HepG2 (cell line): ENCODE data around the gene MRPS5. TPM values are rescaled to one million over a fixed set of nuclear protein-coding genes. Genes with fewer than 3 reads are reported as not detected.
A peak's percentile ranks its signal among the peaks of the same experiment; 100 is the strongest.

Experiments used
- EHMT2 ChIP-seq: fragments of 200-600 bp; sonication (generic); IDR thresholded peaks from 2 replicates; pipeline ENCODE4 v1.7.0; 2017; ENCODE audit warnings: antibody characterized with exemption, low read depth, low read length, borderline replicate concordance
- IRF2 ChIP-seq: IDR thresholded peaks from 2 replicates; pipeline ENCODE4 v1.6.1; 2018; ENCODE audit warnings: missing genetic modification reagents, missing compliant biosample characterization
- IRX3 ChIP-seq: sonication (generic); formaldehyde crosslinking; IDR thresholded peaks from 2 replicates; pipeline ENCODE4 v1.8.1; 2023; ENCODE audit warnings: mild to moderate bottlenecking, low read depth, missing genetic modification reagents, borderline replicate concordance
- MBD4 ChIP-seq: IDR thresholded peaks from 2 replicates; pipeline ENCODE4 v1.6.1; 2012; ENCODE audit warnings: low read length, inconsistent platforms, borderline replicate concordance
- MED13 ChIP-seq: sonication (generic); formaldehyde crosslinking; IDR thresholded peaks from 2 replicates; pipeline ENCODE4 v1.5.0; 2020; ENCODE audit warnings: missing genetic modification reagents
- MTA1 ChIP-seq: sonication (generic); formaldehyde crosslinking; IDR thresholded peaks from 2 replicates; pipeline ENCODE4 v1.4.0; 2020; ENCODE audit warnings: missing genetic modification reagents, mild to moderate bottlenecking, borderline replicate concordance
- NR2F2 ChIP-seq: IDR thresholded peaks from 2 replicates; pipeline ENCODE4 v1.6.1; 2012; ENCODE audit warnings: low read depth, inconsistent platforms, borderline replicate concordance
- SSRP1 ChIP-seq: IDR thresholded peaks from 2 replicates; pipeline ENCODE4 v1.6.1; 2016; ENCODE audit warnings: control low read depth
- TBL1XR1 ChIP-seq: fragments of 150-350 bp; IDR thresholded peaks from 2 replicates; pipeline ENCODE4 v1.6.1; 2014; ENCODE audit warnings: borderline replicate concordance, low read length; ENCODE audit not compliant: partially characterized antibody
- ZNF124 ChIP-seq: sonication (generic); formaldehyde crosslinking; IDR thresholded peaks from 2 replicates; pipeline ENCODE4 v1.4.0; 2020; ENCODE audit warnings: missing genetic modification reagents
- ZNF282 ChIP-seq: fragments of 450-650 bp; IDR thresholded peaks from 2 replicates; pipeline ENCODE4 v1.6.1; 2018; ENCODE audit not compliant: partially characterized antibody
- ZNF296 ChIP-seq: sonication (generic); formaldehyde crosslinking; conservative IDR thresholded peaks from 2 replicates; pipeline ENCODE4 v1.5.0; 2020; ENCODE audit warnings: mild to moderate bottlenecking, missing genetic modification reagents
- ZNF441 ChIP-seq: sonication (generic); formaldehyde crosslinking; IDR thresholded peaks from 2 replicates; pipeline ENCODE4 v1.7.0; 2021; ENCODE audit warnings: missing genetic modification reagents, borderline replicate concordance
- ZNF558 ChIP-seq: sonication (generic); formaldehyde crosslinking; IDR thresholded peaks from 2 replicates; pipeline ENCODE4 v1.9.0; 2022; ENCODE audit warnings: mild to moderate bottlenecking, missing genetic modification reagents, borderline replicate concordance
- ZNF670 ChIP-seq: sonication (generic); formaldehyde crosslinking; IDR thresholded peaks from 2 replicates; pipeline ENCODE4 v1.8.0; 2022; ENCODE audit warnings: mild to moderate bottlenecking, missing genetic modification reagents, borderline replicate concordance
- ZNF790 ChIP-seq: sonication (generic); formaldehyde crosslinking; IDR thresholded peaks from 2 replicates; pipeline ENCODE4 v1.8.0; 2022; ENCODE audit warnings: missing genetic modification reagents, mild to moderate bottlenecking, borderline replicate concordance
- ZNF792 ChIP-seq: IDR thresholded peaks from 2 replicates; pipeline ENCODE4 v1.6.1; 2016
- polyA plus RNA-seq, 8 experiments: library from polyadenylated mRNA; depleted of rRNA in 3 of 8; stranded (reverse) in 7 of 8; unstranded in 1 of 8; fragments of >200 nt; fragmentation: Illumina TruSeq in 4 of 8; extraction: Trizol in 4 of 8; gene quantifications; 2 replicates each; pipeline versions ENCODE4 v1.2.1 to v1.2.3, GENCODE V29; 2011 to 2016; ENCODE audit warnings: low read depth in 4 of 8, missing spikeins in 1 of 8, mixed read lengths in 1 of 8; ENCODE audit not compliant: insufficient read depth in 1 of 8
- total RNA-seq, 5 experiments: library from RNA; depleted of rRNA; stranded (reverse); fragments of >200 nt; fragmentation: Illumina TruSeq; extraction: Trizol; gene quantifications; 2 replicates each; pipeline ENCODE4 v1.2.3, GENCODE V29; 2016; ENCODE audit warnings: low read depth in 1 of 5
- TF ChIP-seq, protein P1 (sequence below): sonication (generic); formaldehyde crosslinking; IDR thresholded peaks from 2 replicates; pipeline ENCODE4 v1.4.0; 2020; ENCODE audit warnings: mild to moderate bottlenecking, missing genetic modification reagents
- TF ChIP-seq, protein P2 (sequence below): sonication (generic); formaldehyde crosslinking; IDR thresholded peaks from 2 replicates; pipeline ENCODE4 v1.5.1; 2020; ENCODE audit warnings: missing genetic modification reagents, mild to moderate bottlenecking, borderline replicate concordance
- TF ChIP-seq, protein P3 (sequence below): sonication (generic); formaldehyde crosslinking; IDR thresholded peaks from 2 replicates; pipeline ENCODE4 v1.8.1; 2023; ENCODE audit warnings: missing genetic modification reagents, inconsistent platforms, borderline replicate concordance
- TF ChIP-seq, protein P4 (sequence below): sonication (generic); formaldehyde crosslinking; IDR thresholded peaks from 2 replicates; pipeline ENCODE4 v1.4.0; 2020; ENCODE audit warnings: missing genetic modification reagents, borderline replicate concordance

Gene MRPS5
- total and polyA plus RNA-seq, 2 of the 13 experiments (the other 11 are each of a cell fraction or from before 2014, with no cell fraction given): 98.8 to 134 TPM

DNA sequence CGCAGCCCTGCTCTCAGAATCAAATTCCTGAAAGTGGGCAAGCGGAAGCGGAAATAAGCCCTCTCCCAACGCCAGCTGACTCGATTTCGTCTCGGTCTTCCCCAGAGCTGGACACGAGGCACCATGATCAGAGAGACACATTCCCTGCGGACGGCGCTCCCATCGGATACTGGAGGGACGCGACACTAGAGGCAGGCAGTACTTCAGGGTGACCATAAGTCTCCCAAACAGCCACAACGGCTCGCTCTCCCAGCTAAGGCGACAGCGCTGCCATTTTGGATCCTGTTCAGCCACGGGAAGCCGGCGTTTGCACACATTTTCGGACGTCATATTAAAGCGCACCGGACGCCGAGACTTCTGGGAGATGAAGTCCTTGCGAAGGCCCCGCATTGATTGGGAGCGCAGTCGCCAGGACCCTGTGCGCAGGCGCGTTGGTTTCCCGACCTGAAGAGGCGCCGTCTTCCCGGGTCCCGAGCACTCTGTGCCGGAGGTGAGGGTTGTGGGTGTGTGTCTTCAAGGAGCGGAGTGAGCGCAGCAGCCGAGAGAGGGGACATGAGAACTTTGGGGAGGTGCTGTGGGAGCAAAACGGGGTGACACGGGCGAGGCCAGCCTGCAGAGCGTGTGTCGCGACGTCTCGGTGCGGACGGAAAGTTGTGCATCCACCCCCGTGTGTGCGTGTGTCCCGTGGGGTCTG is 43.9 kb upstream of the MRPS5 start, which contains the start of gene ZNF2 (continued):
- TF ChIP-seq ZNF124 (peak; percentile 73; the same call in 1 of the 2 replicates), ZNF296 (CRISPR knock-in tag) (no peak), IRX3 (CRISPR knock-in tag) (no peak), MED13 (CRISPR knock-in tag) (no peak), EHMT2 (peak; percentile 95), ZNF792 (CRISPR knock-in tag) (peak; percentile 47), IRF2 (CRISPR knock-in tag) (peak; percentile 90), ZNF558 (peak; percentile 89; the same call in 1 of the 2 replicates), MTA1 (peak; percentile 30; the same call in 1 of the 2 replicates), TBL1XR1 (peak; percentile 73), ZNF282 (no peak), NR2F2 (peak; percentile 20; the same call in 1 of the 2 replicates), MBD4 (no peak), SSRP1 (CRISPR knock-in tag) (peak; percentile 38; the same call in 1 of the 2 replicates), ZNF670 (CRISPR knock-in tag) (peak; percentile 6), ZNF441 (CRISPR knock-in tag) (peak; percentile 88), ZNF790 (CRISPR knock-in tag) (0 out of 2 replicates have a peak, but pooled peaks have one; percentile 29)
- TF ChIP-seq, protein P1, sequence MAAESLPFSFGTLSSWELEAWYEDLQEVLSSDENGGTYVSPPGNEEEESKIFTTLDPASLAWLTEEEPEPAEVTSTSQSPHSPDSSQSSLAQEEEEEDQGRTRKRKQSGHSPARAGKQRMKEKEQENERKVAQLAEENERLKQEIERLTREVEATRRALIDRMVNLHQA (CRISPR knock-in tag): no peak
- TF ChIP-seq, protein P2, sequence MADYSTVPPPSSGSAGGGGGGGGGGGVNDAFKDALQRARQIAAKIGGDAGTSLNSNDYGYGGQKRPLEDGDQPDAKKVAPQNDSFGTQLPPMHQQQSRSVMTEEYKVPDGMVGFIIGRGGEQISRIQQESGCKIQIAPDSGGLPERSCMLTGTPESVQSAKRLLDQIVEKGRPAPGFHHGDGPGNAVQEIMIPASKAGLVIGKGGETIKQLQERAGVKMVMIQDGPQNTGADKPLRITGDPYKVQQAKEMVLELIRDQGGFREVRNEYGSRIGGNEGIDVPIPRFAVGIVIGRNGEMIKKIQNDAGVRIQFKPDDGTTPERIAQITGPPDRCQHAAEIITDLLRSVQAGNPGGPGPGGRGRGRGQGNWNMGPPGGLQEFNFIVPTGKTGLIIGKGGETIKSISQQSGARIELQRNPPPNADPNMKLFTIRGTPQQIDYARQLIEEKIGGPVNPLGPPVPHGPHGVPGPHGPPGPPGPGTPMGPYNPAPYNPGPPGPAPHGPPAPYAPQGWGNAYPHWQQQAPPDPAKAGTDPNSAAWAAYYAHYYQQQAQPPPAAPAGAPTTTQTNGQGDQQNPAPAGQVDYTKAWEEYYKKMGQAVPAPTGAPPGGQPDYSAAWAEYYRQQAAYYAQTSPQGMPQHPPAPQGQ (CRISPR knock-in tag): no peak
- TF ChIP-seq, protein P3, sequence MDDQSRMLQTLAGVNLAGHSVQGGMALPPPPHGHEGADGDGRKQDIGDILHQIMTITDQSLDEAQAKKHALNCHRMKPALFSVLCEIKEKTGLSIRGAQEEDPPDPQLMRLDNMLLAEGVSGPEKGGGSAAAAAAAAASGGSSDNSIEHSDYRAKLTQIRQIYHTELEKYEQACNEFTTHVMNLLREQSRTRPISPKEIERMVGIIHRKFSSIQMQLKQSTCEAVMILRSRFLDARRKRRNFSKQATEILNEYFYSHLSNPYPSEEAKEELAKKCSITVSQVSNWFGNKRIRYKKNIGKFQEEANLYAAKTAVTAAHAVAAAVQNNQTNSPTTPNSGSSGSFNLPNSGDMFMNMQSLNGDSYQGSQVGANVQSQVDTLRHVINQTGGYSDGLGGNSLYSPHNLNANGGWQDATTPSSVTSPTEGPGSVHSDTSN (CRISPR knock-in tag): 0 out of 2 replicates have a peak, but pooled peaks have one; percentile 8
- TF ChIP-seq, protein P4, sequence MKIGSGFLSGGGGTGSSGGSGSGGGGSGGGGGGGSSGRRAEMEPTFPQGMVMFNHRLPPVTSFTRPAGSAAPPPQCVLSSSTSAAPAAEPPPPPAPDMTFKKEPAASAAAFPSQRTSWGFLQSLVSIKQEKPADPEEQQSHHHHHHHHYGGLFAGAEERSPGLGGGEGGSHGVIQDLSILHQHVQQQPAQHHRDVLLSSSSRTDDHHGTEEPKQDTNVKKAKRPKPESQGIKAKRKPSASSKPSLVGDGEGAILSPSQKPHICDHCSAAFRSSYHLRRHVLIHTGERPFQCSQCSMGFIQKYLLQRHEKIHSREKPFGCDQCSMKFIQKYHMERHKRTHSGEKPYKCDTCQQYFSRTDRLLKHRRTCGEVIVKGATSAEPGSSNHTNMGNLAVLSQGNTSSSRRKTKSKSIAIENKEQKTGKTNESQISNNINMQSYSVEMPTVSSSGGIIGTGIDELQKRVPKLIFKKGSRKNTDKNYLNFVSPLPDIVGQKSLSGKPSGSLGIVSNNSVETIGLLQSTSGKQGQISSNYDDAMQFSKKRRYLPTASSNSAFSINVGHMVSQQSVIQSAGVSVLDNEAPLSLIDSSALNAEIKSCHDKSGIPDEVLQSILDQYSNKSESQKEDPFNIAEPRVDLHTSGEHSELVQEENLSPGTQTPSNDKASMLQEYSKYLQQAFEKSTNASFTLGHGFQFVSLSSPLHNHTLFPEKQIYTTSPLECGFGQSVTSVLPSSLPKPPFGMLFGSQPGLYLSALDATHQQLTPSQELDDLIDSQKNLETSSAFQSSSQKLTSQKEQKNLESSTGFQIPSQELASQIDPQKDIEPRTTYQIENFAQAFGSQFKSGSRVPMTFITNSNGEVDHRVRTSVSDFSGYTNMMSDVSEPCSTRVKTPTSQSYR (CRISPR knock-in tag): no peak
